Esophagus squamous epithelium (tissue), 5 donors: ENCODE results near the gene MEF2C. TPM values are rescaled to one million over a fixed set of nuclear protein-coding genes. Genes with fewer than 3 reads are reported as not detected.
A peak's percentile ranks its signal among the peaks of the same experiment; 100 is the strongest.

Experiments
- DNase-seq: peaks from one replicate; lab custom pipeline; 2025; lab: John Stamatoyannopoulos, UW
- H3K27ac ChIP-seq, 4 donors: fragments of 200-600 bp; sonication (generic); one replicate each; pipeline ENCODE4 v1.5.1; 2016 to 2019; ENCODE audit warnings: mild to moderate bottlenecking in 1 of 4
- H3K27me3 ChIP-seq, 4 donors: fragments of 200-600 bp; sonication (generic); 1 replicate in 3 of 4; 2 replicates in 1 of 4; pipeline versions ENCODE4 v1.5.1 to v1.6.0; 2017 to 2021; ENCODE audit warnings: antibody characterized with exemption in 1 of 4
- H3K36me3 ChIP-seq, 3 donors: fragments of 200-600 bp; sonication (generic); one replicate each; pipeline ENCODE4 v1.5.1; 2016 to 2019
- H3K4me1 ChIP-seq, 3 donors: fragments of 200-600 bp; sonication (generic); one replicate each; pipeline ENCODE4 v1.5.1; 2017 to 2019
- H3K4me3 ChIP-seq, 4 donors: fragments of 200-600 bp; sonication (generic); 1 replicate in 3 of 4; 2 replicates in 1 of 4; pipeline ENCODE4 v1.5.1; 2016 to 2019; ENCODE audit warnings: mild to moderate bottlenecking in 2 of 4, moderate library complexity in 1 of 4
- H3K9me3 ChIP-seq, 3 donors: fragments of 200-600 bp; sonication (generic); one replicate each; pipeline ENCODE4 v1.5.1; 2016 to 2019
- CTCF ChIP-seq, 6 experiments: fragments of 450-650 bp in 4 of 6; fragments of 200-600 bp in 2 of 6; sonication (generic) in 2 of 6; IDR thresholded peaks; one replicate each; pipeline ENCODE4 v1.5.1; 2016 to 2019; ENCODE audit warnings: antibody characterized with exemption in 6 of 6, mild to moderate bottlenecking in 4 of 6, moderate library complexity in 4 of 6
- POLR2A ChIP-seq, 4 donors: fragments of 450-650 bp; IDR thresholded peaks; one replicate each; pipeline ENCODE4 v1.6.1; 2017; ENCODE audit warnings: antibody characterized with exemption in 4 of 4, mild to moderate bottlenecking in 4 of 4, moderate library complexity in 3 of 4
- WGBS, 2 donors: methylation state at CpG; one replicate each; pipeline ENCODE4 v1.1.5; 2018; 5-methylcytosine and 5-hydroxymethylcytosine counted together
- intact Hi-C: fragments of 100-400 bp; cut with DNase I; formaldehyde crosslinking; loops from one replicate; pipeline ENCODE4 v1.15.0; 2022
- total RNA-seq, 4 donors: library from RNA; depleted of rRNA; stranded (reverse); fragments of >200 nt; gene quantifications; one replicate each; pipeline ENCODE4 v1.1.0, GENCODE V29; 2016
- donor health status: DM: yes; HTN: yes; CAD: no.

Gene MEF2C
- total RNA-seq, 4 donors from 2014 or later: 3.1 to 17.5 (median 9.9) TPM

GRCh38 chr5:88729829-88730182 is 153.2 kb downstream of the MEF2C start:
- Histone ChIP-seq H3K27ac (no peak overlapping the region), H3K9me3 (no peaks in the 10 kb centered on the region), H3K4me1 (peaks cover 0 to 4% (median 0%) of the 10 kb centered on the region in 3 donors), H3K27me3 (no peaks in the 10 kb centered on the region), H3K36me3 (peaks cover 0 to 4% (median 0%) of the 10 kb centered on the region in 3 donors), H3K4me3 (no peak overlapping the region)
- no peak for DNase-seq
- 0 to 4% methylated on average over 1 of the region's 1 CpG for WGBS, 2 donors
- intact Hi-C loops: loop anchor here (5.0 kb wide), 1 partner anchor 1532 kb away; no protein-coding TSS in a partner anchor
- TF ChIP-seq POLR2A (IDR thresholded peaks at IDR 0.05) (no peak), CTCF (IDR thresholded peaks at IDR 0.05) (no peak)

- no peak for DNase-seq
- H3K36me3 ChIP-seq: peaks cover 0 to 4% (median 0%) of the 10 kb centered on the region in 3 donors
- no peak overlapping the region for H3K27ac ChIP-seq
- no peaks in the 10 kb centered on the region for H3K27me3 ChIP-seq
- H3K4me3 ChIP-seq: no peak overlapping the region
- no peaks in the 10 kb centered on the region for H3K9me3 ChIP-seq
- 53 to 70% methylated on average over 5 of the region's 5 CpGs for WGBS, 2 donors
- TF ChIP-seq CTCF (IDR thresholded peaks at IDR 0.05): peak; percentile 60 to 87 (median 78)
- no peak for TF ChIP-seq POLR2A (IDR thresholded peaks at IDR 0.05)
- peaks cover 0 to 4% (median 0%) of the 10 kb centered on the region in 3 donors for H3K4me1 ChIP-seq
- intact Hi-C loops: no loop called here
Measured at GRCh38 chr5:88729084-88729828, 153.7 kb downstream of the MEF2C start.

DNA sequence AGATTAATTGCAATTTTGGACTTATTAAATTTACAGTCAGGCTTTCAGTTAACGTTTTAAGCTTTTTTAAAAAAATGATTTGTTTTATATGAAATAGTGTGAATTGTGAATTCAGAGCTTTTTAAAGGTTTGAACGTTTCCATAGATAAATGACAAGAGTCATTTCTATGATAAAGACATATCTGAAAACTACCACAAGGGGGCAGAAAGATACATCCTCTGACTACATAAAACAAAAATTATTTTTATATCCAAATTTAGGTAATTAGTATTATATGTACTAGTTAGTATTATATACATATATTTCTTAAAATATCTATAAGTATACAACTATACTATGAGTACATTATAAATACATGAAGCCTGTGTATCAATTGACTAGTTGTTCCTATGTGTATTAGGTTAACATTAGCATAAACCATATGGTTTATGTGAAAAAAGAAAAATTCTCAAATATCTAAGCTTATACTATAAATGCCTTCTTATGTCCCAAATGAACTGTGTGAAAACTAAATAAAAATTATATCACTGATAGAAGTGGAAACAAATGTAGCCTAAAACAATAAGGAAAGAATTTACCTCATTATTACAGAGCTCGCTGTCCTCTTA is 155.2 kb downstream of the MEF2C start:
- no peaks in the 10 kb centered on the region for H3K27me3 ChIP-seq
- TF ChIP-seq CTCF (IDR thresholded peaks at IDR 0.05): peak; percentile 14 to 54 (median 36)
- TF ChIP-seq POLR2A (IDR thresholded peaks at IDR 0.05): no peak
- H3K9me3 ChIP-seq: no peaks in the 10 kb centered on the region
- intact Hi-C loops: no loop called here
- 32 to 39% methylated on average over 3 of the region's 3 CpGs for WGBS, 2 donors
- no peaks in the 10 kb centered on the region for H3K4me1 ChIP-seq
- H3K36me3 ChIP-seq: peaks cover 0 to 10% (median 0%) of the 10 kb centered on the region in 3 donors
- DNase-seq: no peak
- no peak overlapping the region for H3K27ac ChIP-seq
- no peak overlapping the region for H3K4me3 ChIP-seq

DNA sequence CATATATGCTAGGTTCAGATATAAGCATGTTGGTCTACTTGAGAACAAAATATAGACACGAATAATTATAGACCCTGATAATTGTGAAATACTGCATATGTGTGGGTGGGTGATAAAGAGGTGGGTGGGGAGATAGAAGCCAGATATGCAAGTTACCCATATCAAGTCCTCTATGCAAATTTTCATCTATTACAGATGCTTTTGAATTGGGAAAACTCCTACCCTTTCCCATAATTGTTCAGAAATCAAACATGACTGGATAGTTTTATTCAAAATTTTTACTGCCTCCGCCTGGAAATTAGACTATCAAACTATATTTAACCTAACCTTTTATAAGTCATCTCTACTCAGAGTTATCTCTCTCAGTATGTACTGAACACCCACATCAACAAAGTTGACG is 157.5 kb downstream of the MEF2C start:
- 60 to 69% methylated on average over 3 of the region's 3 CpGs for WGBS, 2 donors
- Histone ChIP-seq H3K4me1 (no peaks in the 10 kb centered on the region), H3K27ac (no peak overlapping the region), H3K27me3 (no peaks in the 10 kb centered on the region), H3K9me3 (no peaks in the 10 kb centered on the region), H3K36me3 (peaks cover 0 to 21% (median 0%) of the 10 kb centered on the region in 3 donors), H3K4me3 (no peak overlapping the region)
- intact Hi-C loops: no loop called here
- DNase-seq: no peak
- TF ChIP-seq POLR2A (IDR thresholded peaks at IDR 0.05) (no peak), CTCF (IDR thresholded peaks at IDR 0.05) (no peak)

- DNase-seq: no peak
- no peak for TF ChIP-seq POLR2A (IDR thresholded peaks at IDR 0.05)
- peak in 3 of 6 experiments; percentile 6 to 43 (median 22) for TF ChIP-seq CTCF (IDR thresholded peaks at IDR 0.05)
- no peaks in the 10 kb centered on the region for H3K4me1 ChIP-seq
- intact Hi-C loops: no loop called here
- H3K27ac ChIP-seq: no peak overlapping the region
- WGBS, 2 donors: 23 to 29% methylated on average over 2 of the region's 2 CpGs
- H3K36me3 ChIP-seq: peaks cover 0 to 25% (median 0%) of the 10 kb centered on the region in 3 donors
- H3K9me3 ChIP-seq: no peaks in the 10 kb centered on the region
- H3K4me3 ChIP-seq: no peak overlapping the region
- H3K27me3 ChIP-seq: no peaks in the 10 kb centered on the region
Measured at GRCh38 chr5:88724201-88724600, 158.8 kb downstream of the MEF2C start.
